Femur (tissue), 1 donor: ENCODE results near the gene SH3RF3.
A peak's percentile ranks its signal among the peaks of the same experiment; 100 is the strongest.

ENCODE experiments used
- DNase-seq: peaks from one replicate; pipeline ENCODE4 v3.0.0-alpha.2; 2017

Gene SH3RF3

DNA sequence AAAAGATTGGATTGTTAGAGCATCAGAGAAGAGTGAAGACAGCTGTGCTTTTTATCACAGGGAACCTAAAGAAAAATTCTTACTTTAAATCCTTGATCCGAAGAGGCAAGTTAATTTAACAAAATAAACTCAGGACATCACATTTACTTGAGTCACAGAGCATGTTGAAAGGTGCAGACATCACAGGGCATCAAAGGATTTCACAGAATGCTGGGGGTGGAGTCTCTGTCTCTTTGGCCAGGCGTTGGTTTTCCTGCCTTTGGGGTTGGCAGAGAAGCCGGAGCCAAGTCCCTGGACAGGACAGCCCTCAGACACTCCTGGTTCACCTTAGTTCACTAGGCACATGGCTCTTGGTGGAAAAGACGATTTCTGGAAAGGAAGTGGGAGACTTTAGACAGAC, 56.3 kb downstream of the SH3RF3 start:
- peak; percentile 51 for DNase-seq

DNA sequence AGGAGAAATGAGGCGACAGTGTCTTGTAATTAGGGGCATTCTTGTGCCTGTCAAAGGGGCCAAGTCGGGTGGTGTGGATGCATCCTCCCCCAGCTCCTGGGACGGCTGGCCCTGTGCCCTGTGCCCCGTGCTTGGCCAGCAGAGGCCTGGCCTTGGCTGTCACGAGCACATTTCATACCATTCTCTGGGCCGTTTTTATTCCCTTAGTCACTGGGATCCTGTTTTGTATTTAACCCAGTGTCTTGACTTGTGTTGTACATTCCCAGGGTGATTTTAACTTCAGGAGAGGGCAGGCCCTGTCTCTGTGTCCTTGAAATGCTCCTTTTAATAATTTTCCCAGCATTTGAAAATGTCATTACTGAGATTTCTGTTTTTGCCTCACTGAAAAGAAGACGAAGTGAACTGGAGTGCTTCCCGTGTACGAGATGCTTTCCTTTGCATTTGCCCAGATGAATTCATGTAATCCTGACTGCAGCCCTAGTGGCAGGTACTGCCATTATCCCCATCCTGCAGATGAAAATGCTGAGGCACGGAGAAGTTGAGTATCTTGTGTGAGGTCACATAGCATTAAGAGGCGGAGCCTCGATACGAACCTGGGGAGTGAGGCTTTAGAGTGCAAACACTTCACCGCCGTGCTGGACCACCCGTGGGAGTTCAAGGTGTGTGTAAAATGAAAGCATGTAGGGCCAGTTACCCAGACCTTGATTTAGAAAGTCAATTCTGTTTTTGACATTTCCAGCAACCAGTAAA, 57.0 kb downstream of the SH3RF3 start:
- DNase-seq = no peak

DNA sequence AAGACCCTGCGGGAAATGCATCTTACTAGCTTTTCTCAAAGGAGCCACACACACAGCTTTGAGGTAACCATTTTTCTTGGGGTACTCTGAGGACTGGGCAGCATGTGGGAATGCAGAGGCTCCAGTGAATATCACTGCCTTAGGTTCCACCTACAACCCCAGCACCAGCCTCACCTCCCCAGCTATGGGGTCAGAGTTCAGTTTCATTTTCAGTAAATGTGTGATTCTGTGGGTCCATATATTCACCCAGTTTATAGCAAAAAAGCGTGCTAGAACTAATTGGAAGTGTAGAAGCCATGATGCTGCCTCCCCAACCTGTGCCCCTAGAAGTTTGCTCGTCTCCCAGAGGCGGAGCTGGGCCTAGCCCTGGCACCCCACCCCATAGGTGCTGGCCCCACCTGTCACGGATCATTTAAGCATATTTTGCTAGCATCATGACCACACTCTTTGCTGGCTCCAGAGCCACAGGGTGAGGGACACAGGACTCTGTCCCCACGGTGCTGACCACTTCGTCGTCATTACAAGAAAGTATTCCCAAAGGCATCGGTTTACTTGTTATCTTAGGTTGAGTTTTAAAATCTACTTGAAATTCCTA, 57.7 kb downstream of the SH3RF3 start:
- DNase-seq = no peak

DNA sequence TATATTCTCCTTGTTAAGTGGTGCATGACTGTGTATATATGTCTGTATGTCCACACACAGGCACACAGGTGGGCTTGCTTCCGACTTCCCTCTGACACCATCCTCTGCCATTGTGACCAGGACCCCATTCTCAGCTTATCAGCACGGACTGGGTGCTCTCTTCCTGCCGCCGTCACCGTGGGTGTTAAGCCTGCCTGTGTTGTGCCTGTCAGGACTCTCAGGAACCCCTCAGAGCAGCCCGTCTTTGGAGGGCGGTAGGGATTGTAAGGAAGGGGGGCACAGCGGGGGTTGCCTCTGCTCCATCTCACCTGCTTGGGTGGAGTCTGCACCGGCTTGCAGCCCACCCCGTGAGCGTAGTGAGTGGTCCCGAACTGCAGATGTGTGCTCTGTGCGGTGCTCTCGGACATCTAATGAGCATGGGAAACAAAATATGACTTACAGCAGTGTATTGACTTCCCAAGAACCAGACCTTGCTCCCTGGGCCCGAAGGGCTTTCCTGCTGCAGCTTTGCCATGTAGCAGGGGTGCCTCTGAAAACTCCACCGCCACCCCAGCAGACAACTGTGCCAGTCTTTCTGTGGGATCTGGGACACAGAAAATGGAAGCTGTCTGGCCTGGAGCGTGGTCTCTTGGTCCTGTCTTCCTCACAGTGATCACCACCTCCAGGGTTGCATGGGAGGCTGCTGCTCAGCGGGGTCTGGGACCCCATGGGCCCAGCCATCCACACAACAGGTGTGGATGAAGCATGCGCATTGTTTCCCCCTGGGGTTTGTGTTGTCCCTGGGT, 58.9 kb downstream of the SH3RF3 start:
- DNase-seq = no peak

DNA sequence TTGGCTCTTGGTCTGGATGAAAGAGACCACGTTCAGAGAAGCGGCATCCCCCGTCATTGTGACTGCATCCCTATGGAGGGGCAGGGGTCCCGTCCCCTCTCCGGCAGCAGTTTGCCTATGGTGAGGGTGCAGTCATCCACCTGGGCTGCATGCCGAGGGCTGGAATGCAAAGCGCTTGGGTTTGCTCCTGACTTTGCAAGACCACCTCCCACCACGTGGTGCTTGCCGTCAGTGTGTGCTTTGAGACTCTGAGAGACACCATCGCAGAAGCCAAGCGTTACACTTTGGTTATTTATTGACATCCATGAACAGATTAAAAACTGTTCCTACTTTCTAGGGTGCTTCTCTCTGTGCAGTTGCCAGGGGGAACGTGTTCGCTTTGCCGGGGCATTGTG, 59.5 kb downstream of the SH3RF3 start:
- DNase-seq = no peak

GRCh38 chr2:109188898-109189297, 59.9 kb downstream of the SH3RF3 start:
- DNase-seq = no peak

GRCh38 chr2:109189751-109190150, 60.7 kb downstream of the SH3RF3 start:
- DNase-seq = no peak

GRCh38 chr2:109193807-109194619, 65.0 kb downstream of the SH3RF3 start:
- peak; percentile 46 for DNase-seq

- DNase-seq = no peak
Measured at GRCh38 chr2:109194620-109194937, 65.6 kb downstream of the SH3RF3 start.

- DNase-seq = peak; percentile 49
Measured at GRCh38 chr2:109195193-109196045, 66.4 kb downstream of the SH3RF3 start.

DNA sequence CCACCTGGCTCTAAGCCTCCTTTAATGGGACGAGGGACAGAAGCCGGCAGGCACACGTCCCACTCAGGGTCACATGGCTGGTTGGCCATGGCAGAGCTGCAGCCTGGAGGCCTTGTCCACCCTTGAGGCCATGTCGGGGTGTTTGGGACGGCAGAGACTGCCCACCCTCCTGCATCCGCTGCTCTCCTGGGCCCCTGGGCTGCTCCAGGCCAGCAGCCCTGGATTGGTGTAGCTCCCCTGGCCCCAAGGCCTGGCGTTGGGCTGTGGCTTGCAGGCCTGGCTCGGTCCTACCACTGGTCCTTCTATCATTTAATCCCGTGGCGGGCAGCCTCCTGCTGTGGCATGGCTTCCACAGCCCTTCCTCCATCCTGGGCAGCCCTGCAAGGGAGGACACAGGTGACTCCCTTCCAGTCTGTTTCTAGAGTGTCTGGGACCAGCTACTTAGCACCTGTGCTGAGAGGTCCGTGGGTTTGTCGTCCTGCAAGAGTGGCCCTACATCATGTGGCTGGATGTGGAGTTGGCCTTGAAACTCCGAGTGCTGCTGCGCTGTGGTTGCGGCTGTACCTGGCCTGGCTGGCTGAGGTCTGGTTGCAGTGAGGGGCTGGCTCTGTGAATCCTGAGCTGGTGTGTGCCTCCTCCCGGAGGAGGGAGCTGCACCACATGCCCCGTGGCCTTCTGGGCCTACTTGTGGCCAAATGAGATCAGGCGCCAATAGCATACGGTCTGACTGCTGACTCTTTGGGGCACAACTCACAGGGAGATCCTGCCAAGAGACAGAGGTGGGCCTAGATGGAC, 67.3 kb downstream of the SH3RF3 start:
- DNase-seq = peak; percentile 17

- peak; percentile 9 for DNase-seq
Measured at GRCh38 chr2:109197491-109198418, 68.8 kb downstream of the SH3RF3 start.

DNA sequence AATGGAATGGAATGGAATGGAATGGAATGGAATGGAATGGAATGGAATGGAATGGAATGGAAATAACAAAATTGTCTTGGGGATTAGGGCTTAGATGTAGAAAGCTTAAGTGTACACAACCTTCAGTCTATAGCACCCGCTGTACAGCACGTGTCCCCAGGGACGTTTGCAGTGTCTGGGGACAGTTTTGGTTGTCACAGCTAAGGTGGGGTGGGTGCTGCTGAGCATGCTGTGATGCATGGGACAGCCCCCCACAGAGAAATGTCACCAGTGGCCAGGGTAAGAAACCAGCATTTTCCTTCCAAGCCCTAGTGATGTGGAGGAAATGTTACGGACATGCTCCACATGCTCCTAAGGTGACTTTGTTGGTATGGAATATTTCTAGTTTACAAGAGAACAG, 70.8 kb downstream of the SH3RF3 start:
- DNase-seq = no peak

- DNase-seq = no peak
Measured at GRCh38 chr2:109200616-109201464, 71.8 kb downstream of the SH3RF3 start.

DNA sequence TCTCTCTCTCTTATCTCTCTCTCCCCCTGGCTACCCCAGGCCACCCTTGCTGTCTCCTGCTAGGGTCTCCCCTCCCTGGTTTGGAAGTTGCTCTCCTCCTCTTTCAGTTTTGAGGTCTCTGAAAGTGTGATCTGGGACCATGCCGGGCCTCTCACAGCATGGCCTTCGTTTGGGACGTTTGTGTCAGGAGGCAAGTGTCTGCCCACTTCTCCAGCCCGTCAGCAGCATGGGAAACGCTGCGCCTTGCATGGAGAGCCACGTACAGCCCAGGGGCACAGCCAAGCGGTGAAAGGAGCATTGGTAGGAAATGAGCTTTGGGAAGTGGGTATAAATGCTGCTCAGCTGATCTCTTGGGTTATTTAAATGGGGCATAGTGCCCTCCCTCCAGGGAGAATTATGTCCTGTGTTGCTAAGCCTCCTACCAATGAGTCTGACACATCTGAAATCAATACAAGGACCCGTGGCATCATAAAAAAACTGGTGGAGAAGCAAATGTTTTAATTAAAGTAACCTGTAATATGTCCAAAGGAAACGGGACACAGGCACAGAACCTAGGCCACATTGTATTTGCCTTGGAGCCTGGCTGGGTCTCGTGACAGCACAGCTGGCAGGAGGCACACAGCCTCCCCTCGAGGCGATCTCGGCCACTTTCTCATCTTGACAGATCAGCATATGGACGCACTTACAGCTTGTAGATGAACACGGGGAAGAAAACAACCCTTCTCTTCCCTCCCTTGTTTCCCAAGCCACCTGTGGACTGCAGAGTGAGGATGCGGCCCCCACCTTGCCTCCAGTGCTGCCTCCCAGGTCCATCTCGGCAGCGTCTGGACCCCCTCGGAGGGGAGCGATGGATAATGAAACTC, 72.7 kb downstream of the SH3RF3 start:
- no peak for DNase-seq

- DNase-seq = no peak
Measured at GRCh38 chr2:109202486-109202885, 73.5 kb downstream of the SH3RF3 start.

DNA sequence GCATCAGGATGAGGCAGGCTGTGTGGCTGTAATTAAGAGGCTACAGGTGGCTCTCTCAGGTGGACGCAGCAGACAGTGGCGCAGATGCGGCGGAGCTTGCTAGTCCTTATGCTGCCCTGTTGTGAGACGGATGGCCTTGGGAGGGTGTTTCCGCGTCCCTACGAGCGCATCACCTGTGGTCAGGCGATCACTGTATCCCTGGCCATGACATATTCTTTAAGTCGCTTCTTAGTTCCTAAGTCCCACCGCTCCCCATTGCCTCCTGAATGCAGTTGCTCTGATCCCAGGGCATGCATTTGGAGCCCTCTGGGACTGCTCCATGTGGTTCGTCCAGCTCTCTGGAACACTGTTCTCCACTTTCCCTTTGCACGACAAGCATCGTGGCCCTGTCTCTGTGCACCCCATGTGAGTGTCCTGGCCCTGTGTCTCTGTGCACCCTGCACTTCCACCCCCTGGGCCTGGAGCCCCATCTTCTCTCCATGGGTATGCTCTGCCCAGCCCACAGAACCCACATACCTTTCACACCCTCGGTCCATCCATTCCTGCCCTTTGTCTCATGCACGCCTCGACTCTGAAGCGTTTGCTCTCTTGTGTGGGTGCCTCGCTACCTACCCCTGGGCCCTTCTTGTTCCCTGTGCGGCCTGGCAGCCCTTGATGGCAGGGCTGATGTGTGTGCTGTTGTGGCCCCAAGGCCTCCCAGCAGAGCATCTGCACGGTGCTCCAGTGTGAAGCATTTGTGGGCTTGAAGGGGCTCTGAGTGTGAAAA, 74.4 kb downstream of the SH3RF3 start:
- DNase-seq = no peak
